Activated CD4-positive, alpha-beta memory T cell treated with anti-CD3 and anti-CD28 coated beads for 36 hours (primary cell): ENCODE results near the gene LSAMP. TPM values are rescaled to one million over a fixed set of nuclear protein-coding genes. Genes with fewer than 3 reads are reported as not detected.

ENCODE experiments used
- CTCF ChIA-PET: fragments of 350-600 bp; sonication (Branson Sonifier 250); formaldehyde crosslinking; loops from one replicate; lab custom pipeline; 2021; ENCODE audit warnings: antibody characterized with exemption, inconsistent platforms; lab: Charles Lee
- POLR2A ChIA-PET: fragments of 350-600 bp; sonication (Branson Sonifier 250); formaldehyde crosslinking; loops from one replicate; lab custom pipeline; 2021; ENCODE audit warnings: antibody characterized with exemption; lab: Charles Lee
- DNase-seq: peaks from one replicate; pipeline ENCODE4 v3.0.0-alpha.2; 2020
- H3K27ac Mint-ChIP-seq: one replicate; pipeline ENCODE4 v1.8.0; 2021; ENCODE audit warnings: mixed read lengths
- H3K27me3 Mint-ChIP-seq: one replicate; pipeline ENCODE4 v1.8.0; 2021; ENCODE audit warnings: mixed read lengths
- H3K36me3 Mint-ChIP-seq: one replicate; pipeline ENCODE4 v1.8.0; 2021; ENCODE audit warnings: mixed read lengths
- H3K4me1 Mint-ChIP-seq: one replicate; pipeline ENCODE4 v1.8.0; 2021; ENCODE audit warnings: low read depth, mixed read lengths
- H3K4me3 Mint-ChIP-seq: one replicate; pipeline ENCODE4 v1.8.0; 2021; ENCODE audit warnings: mild to moderate bottlenecking, mixed read lengths
- H3K9me3 Mint-ChIP-seq: one replicate; pipeline ENCODE4 v1.8.0; 2021; ENCODE audit warnings: mixed read lengths
- intact Hi-C: fragments of 100-400 bp; cut with micrococcal nuclease; formaldehyde crosslinking; loops from one replicate; pipeline ENCODE4 v1.15.1; 2023
- total RNA-seq, 2 experiments: library from RNA; stranded (reverse); gene quantifications; one replicate each; pipeline ENCODE4 v1.2.3, GENCODE V29; 2021

The LSAMP gene
- total RNA-seq, 2 experiments from 2014 or later = not detected

DNA sequence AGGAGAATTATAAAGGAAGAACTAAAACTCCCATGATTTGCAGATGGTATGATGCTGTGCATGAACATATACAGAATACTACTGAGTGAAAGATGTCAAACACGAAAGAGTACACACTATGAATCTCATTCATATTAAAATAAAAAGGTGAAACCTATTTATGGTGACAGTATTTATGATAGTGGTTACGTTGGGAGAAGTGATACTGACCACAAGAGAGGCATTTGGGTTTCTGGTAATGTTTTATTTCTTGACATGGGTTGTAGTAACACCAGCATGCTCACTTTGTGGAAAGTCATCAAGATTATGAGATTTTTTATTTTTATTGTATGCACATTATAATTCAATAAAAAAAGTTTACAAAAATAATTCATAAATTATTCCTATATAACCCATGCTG lies 498.0 kb downstream of the LSAMP start:
- H3K4me3 Mint-ChIP-seq = no peak overlapping the region
- no peaks in the 10 kb centered on the region for H3K4me1 Mint-ChIP-seq
- intact Hi-C loops = no loop called here
- H3K27ac Mint-ChIP-seq = no peak overlapping the region
- H3K36me3 Mint-ChIP-seq = no peaks in the 10 kb centered on the region
- H3K27me3 Mint-ChIP-seq = no peaks in the 10 kb centered on the region
- ChIA-PET POLR2A (no interaction called here), CTCF (no interaction called here)
- peaks cover 5% of the 10 kb centered on the region for H3K9me3 Mint-ChIP-seq
- DNase-seq = no peak

DNA sequence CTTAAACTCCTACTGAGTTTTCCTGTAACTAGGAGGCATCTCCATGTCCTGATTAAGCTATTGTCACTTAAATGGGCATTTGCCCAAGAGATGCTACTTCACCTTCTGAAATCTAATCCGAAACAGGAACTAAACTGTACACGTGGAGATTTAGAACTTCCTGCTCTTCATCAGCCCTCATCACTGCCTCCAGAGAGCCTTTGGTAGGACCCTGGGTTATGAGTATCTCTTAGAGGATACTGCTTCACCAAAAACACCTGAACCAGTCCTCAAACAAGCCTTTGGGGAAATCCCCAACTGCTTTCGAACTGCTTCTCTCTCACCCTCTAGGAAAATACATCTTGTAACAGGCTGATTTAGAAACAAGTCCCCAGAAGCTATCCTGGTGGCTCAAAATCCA lies 501.7 kb downstream of the LSAMP start:
- no peaks in the 10 kb centered on the region for H3K4me1 Mint-ChIP-seq
- peaks cover 4% of the 10 kb centered on the region for H3K27me3 Mint-ChIP-seq
- H3K4me3 Mint-ChIP-seq = no peak overlapping the region
- no peak overlapping the region for H3K27ac Mint-ChIP-seq
- ChIA-PET CTCF (no interaction called here), POLR2A (no interaction called here)
- intact Hi-C loops = no loop called here
- H3K36me3 Mint-ChIP-seq = no peaks in the 10 kb centered on the region
- no peaks in the 10 kb centered on the region for H3K9me3 Mint-ChIP-seq
- no peak for DNase-seq

DNA sequence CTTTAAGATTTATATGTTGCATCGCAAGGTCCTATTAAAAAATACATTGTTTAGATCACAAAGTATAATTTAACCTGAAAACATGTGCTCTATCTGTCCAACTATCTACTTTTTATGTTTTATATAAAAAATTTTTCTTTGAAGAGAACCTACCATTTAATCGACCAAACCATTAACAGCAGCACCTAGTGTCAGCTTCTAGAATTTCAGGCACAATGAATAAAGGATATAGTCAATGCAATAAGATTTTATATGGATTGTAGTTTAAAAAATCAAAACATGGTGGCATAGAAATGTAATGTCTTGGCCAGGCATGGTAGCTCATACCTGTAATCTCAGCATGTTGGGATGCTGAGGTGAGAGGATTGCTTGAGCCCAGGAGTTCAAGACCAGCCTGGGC lies 508.2 kb downstream of the LSAMP start:
- Mint-ChIP-seq H3K4me1 (no peaks in the 10 kb centered on the region), H3K4me3 (no peak overlapping the region), H3K27me3 (peaks cover 8% of the 10 kb centered on the region), H3K27ac (no peak overlapping the region), H3K36me3 (no peaks in the 10 kb centered on the region), H3K9me3 (no peaks in the 10 kb centered on the region)
- no peak for DNase-seq
- ChIA-PET CTCF (interaction anchor here (0.6 kb wide), 1 partner anchor 1581 kb away, joined by 3 read pairs; no protein-coding TSS in a partner anchor), POLR2A (no interaction called here)
- intact Hi-C loops = no loop called here

DNA sequence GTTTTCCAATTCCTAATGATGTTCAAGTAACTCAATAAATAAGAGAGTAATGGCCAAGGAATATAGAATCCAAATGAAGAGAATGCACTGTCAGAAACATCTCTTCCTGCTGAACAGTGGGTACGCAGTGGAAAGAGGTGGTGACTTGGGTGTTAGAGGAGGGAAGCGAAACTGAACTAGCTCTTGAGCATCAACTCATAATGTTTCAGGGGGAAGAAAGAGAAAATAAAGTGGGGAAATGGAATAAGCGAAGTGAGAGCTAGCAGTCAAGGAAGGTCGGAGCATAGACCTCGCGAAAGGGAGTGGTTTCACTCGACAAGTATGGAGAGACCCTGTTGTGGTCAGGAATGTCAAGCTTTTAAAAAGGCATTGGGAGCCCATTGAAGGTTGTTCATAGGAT lies 512.5 kb downstream of the LSAMP start:
- Mint-ChIP-seq H3K9me3 (no peaks in the 10 kb centered on the region), H3K27me3 (peaks cover 9% of the 10 kb centered on the region)
- CTCF ChIA-PET = no interaction called here

DNA sequence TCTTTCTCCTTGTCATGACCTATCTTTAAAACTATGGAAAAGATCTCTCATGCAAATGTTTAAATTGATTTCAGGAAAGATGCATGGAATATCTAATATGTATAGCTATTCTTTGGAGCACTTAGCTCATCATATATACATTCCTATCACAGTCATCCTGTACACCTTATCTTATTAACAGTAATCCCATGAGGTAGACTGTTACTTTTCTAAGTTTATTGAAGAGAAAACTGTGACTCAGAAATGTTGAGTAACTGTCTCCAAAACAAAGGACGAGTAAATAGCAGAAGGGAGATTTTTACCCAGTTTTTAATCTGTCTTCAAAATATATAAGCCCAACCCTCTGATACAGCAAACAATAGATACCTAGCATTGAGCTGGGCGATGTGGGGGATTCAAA lies 513.7 kb downstream of the LSAMP start:
- DNase-seq = no peak
- Mint-ChIP-seq H3K4me3 (no peak overlapping the region), H3K27me3 (peaks cover 9% of the 10 kb centered on the region), H3K9me3 (no peaks in the 10 kb centered on the region), H3K36me3 (no peaks in the 10 kb centered on the region), H3K27ac (no peak overlapping the region), H3K4me1 (no peaks in the 10 kb centered on the region)
- POLR2A ChIA-PET = no interaction called here
- intact Hi-C loops = no loop called here
- CTCF ChIA-PET = no interaction called here

More for the DNA sequence above, 512.5 kb downstream of the LSAMP start:
- intact Hi-C loops = no loop called here
- POLR2A ChIA-PET = no interaction called here
- H3K27ac Mint-ChIP-seq = no peak overlapping the region
- DNase-seq = no peak
- H3K36me3 Mint-ChIP-seq = no peaks in the 10 kb centered on the region
- H3K4me1 Mint-ChIP-seq = no peaks in the 10 kb centered on the region
- H3K4me3 Mint-ChIP-seq = no peak overlapping the region

DNA sequence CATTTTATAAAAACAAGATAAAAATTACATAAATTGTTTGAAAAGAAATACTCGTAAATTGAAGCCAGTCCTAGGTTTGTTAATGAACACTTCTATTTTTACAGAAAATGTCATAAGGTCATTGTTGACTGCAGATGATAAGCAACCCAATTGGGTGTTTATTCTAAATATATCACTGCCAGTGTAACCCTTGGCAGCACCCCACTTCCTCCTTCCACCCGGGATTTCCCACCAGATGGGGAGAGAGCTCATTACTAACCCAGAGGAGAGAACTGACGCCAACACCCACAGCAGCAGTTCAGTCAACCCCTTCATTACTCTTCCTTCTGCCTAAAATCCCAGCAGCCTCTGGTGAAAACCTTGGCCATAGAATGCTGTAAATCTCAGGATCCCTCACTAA lies 514.4 kb downstream of the LSAMP start:
- peaks cover 9% of the 10 kb centered on the region for H3K27me3 Mint-ChIP-seq
- POLR2A ChIA-PET = no interaction called here
- no peak overlapping the region for H3K27ac Mint-ChIP-seq
- no peak overlapping the region for H3K4me3 Mint-ChIP-seq
- CTCF ChIA-PET = no interaction called here
- intact Hi-C loops = no loop called here
- no peaks in the 10 kb centered on the region for H3K36me3 Mint-ChIP-seq
- H3K9me3 Mint-ChIP-seq = no peaks in the 10 kb centered on the region
- no peaks in the 10 kb centered on the region for H3K4me1 Mint-ChIP-seq
- DNase-seq = no peak

DNA sequence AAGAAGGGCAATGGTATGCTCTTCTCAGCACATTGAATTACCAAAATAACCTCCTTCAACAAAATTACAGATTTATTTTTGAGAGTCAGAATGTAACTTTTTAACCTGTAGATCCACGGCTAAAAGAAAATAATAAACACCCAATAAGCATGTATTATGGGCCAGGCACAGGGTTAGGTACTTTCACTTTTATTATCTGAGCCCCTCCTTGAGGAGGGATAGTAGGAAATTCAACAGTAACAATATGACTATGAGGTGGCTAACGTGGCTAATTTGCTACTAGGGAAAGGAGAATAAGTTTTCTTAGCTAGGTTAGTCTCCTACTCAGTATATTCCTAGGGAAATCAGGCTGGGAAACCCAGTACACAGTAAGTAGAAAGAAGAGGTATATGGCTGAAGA lies 515.1 kb downstream of the LSAMP start:
- ChIA-PET CTCF (no interaction called here), POLR2A (no interaction called here)
- no peak overlapping the region for H3K4me3 Mint-ChIP-seq
- no peaks in the 10 kb centered on the region for H3K9me3 Mint-ChIP-seq
- H3K27ac Mint-ChIP-seq = no peak overlapping the region
- H3K36me3 Mint-ChIP-seq = no peaks in the 10 kb centered on the region
- intact Hi-C loops = no loop called here
- H3K4me1 Mint-ChIP-seq = no peaks in the 10 kb centered on the region
- H3K27me3 Mint-ChIP-seq = peaks cover 7% of the 10 kb centered on the region
- no peak for DNase-seq

DNA sequence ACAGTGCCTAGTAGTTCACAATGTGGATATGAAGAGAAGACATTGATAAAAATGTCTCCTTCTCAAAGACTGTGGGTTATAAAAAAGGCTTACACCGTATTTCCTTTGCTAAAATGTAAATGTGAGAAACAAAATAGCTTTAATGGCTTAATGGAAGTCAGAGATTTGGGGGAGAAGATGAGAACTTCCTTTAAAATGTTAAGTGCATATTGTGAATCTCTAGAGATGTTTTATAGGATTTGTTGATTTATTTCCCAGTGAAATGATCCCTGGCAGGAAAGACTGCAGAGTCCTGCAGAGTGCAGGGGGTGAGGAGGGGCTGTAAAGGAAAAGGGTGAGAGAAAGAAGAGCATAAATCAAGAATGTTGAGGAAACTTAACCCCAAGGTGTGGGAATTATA lies 516.9 kb downstream of the LSAMP start:
- Mint-ChIP-seq H3K36me3 (no peaks in the 10 kb centered on the region), H3K4me3 (no peak overlapping the region), H3K27ac (no peak overlapping the region), H3K4me1 (no peaks in the 10 kb centered on the region), H3K9me3 (no peaks in the 10 kb centered on the region), H3K27me3 (peaks cover 5% of the 10 kb centered on the region)
- no peak for DNase-seq
- ChIA-PET POLR2A (no interaction called here), CTCF (no interaction called here)
- intact Hi-C loops = no loop called here

DNA sequence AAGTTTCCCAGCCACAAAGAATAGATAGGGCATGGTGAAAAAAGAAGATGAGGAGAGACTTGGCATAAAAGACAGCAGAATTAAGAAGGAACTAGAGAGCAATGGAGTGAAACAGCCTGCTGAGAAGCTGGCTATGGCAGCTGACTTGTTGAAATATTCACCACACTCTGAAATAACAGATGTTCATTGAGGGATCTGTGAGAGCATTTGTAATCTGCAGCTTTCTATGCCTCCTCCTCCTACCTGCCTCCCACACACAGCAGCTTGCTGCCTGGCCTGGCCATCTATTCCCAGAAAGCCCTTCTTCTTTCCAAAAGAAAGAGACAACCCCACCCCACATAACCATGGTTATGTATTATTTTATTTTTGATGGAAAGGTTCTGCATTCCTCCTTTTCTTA lies 518.1 kb downstream of the LSAMP start:
- Mint-ChIP-seq H3K4me1 (no peaks in the 10 kb centered on the region), H3K9me3 (peaks cover under 1% of the 10 kb centered on the region), H3K36me3 (no peaks in the 10 kb centered on the region), H3K27ac (no peak overlapping the region), H3K4me3 (no peak overlapping the region), H3K27me3 (peaks cover 4% of the 10 kb centered on the region)
- ChIA-PET POLR2A (no interaction called here), CTCF (no interaction called here)
- intact Hi-C loops = no loop called here
- no peak for DNase-seq

GRCh38 chr3:115922681-115923347 lies 522.5 kb downstream of the LSAMP start:
- intact Hi-C loops = no loop called here
- Mint-ChIP-seq H3K4me3 (no peak overlapping the region), H3K9me3 (peaks cover 5% of the 10 kb centered on the region), H3K36me3 (no peaks in the 10 kb centered on the region), H3K27me3 (no peaks in the 10 kb centered on the region), H3K4me1 (no peaks in the 10 kb centered on the region), H3K27ac (no peak overlapping the region)
- CTCF ChIA-PET = no interaction called here
- POLR2A ChIA-PET = no interaction called here
- DNase-seq = no peak

GRCh38 chr3:115921711-115922110 lies 523.6 kb downstream of the LSAMP start:
- Mint-ChIP-seq H3K4me3 (no peak overlapping the region), H3K4me1 (no peaks in the 10 kb centered on the region), H3K36me3 (no peaks in the 10 kb centered on the region), H3K9me3 (peaks cover 5% of the 10 kb centered on the region), H3K27me3 (no peaks in the 10 kb centered on the region), H3K27ac (no peak overlapping the region)
- intact Hi-C loops = no loop called here
- no peak for DNase-seq
- ChIA-PET POLR2A (no interaction called here), CTCF (no interaction called here)

DNA sequence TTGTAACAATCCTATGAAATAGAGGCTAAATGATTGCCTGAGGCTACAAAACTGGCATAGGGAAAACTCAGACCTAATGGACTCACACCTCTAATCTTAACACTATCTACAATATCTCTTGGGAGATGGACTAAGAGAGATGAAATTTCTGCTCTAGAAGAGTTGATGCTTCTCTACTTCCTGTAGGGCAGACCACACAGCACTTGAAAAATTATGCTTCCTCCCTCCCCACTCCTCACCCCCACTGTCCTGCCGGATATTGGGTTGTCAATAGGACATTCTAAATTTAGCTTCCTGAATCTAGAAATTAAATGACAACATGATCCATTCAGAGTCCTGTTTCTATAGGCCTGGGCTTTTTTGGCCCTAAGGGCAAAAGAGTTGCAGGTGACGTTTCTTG lies 526.4 kb downstream of the LSAMP start:
- ChIA-PET POLR2A (no interaction called here), CTCF (no interaction called here)
- H3K4me1 Mint-ChIP-seq = no peaks in the 10 kb centered on the region

DNA sequence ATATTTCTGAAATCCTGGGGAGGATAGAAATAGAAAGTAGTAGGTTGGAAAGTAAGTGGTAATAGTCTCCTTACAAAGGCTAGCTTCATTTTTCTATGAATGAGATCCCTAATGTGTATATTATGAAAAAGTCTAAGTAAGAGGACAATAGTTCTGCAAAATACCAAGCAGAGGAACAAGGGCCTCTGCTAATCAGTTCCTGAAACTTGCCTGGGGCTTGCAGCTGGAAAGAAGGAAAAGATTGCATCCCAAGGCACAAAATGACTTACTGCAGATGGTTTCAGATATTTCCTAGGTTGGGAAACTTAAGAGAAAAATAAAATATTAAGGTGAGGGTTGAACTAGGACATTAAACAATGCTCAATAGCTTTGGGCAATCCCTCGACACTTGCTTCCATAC lies 528.4 kb downstream of the LSAMP start:
- no peak overlapping the region for H3K27ac Mint-ChIP-seq

More for the DNA sequence above, 526.4 kb downstream of the LSAMP start:
- Mint-ChIP-seq H3K27ac (no peak overlapping the region), H3K36me3 (no peaks in the 10 kb centered on the region), H3K27me3 (no peaks in the 10 kb centered on the region), H3K4me3 (no peak overlapping the region), H3K9me3 (peaks cover 5% of the 10 kb centered on the region)
- DNase-seq = no peak
- intact Hi-C loops = no loop called here

More for the DNA sequence above, 528.4 kb downstream of the LSAMP start:
- POLR2A ChIA-PET = no interaction called here
- intact Hi-C loops = no loop called here
- DNase-seq = no peak
- Mint-ChIP-seq H3K4me1 (no peaks in the 10 kb centered on the region), H3K27me3 (no peaks in the 10 kb centered on the region), H3K9me3 (peaks cover 2% of the 10 kb centered on the region), H3K36me3 (no peaks in the 10 kb centered on the region), H3K4me3 (no peak overlapping the region)
- CTCF ChIA-PET = no interaction called here
